HG03175 (cell line): Measurements from ENCODE around the gene FAM25A.

Experiments used
- ATAC-seq: cut with Tn5 transposase; IDR thresholded peaks from one replicate; pipeline ENCODE4 v1.9.1; 2021; ENCODE audit warnings: mild to moderate bottlenecking, moderate library complexity; ENCODE audit not compliant: unreplicated experiment

The FAM25A gene

GRCh38 chr10:87059401-87059800 is 39.3 kb downstream of the FAM25A start:
- no peak for ATAC-seq

DNA sequence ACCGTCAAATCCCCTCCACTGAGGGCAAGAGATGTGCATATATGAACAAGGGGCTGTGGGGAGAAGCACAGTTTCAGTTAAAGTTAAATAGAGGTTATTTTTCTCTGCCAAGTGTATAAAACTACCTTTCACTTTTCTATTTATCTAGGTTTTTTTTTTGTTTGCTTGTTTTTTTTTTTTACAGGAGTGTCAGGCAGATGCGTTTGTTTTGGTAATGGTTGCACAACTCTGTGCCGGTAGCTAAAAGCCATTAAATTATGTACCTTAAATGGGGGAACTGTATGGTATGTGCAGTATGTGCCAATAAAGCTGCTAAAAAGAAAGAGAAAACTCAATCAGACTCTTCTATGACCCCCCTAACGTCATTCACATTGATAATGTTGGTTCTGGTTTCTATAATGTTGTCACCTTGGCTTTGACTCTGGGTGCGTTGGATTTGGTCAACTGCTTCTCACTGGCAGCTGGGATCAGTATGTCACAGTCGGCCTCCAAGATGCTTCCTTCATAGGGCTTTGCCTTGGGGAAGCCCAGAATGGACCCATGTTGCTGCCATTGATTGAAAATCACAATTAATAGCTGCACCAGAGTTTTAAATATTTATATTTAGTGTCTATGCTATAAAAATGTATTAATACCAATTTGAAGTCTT is 40.3 kb downstream of the FAM25A start:
- no peak for ATAC-seq

GRCh38 chr10:87064651-87065050 is 44.6 kb downstream of the FAM25A start:
- ATAC-seq: no peak

GRCh38 chr10:87066178-87066577 is 46.1 kb downstream of the FAM25A start:
- no peak for ATAC-seq

DNA sequence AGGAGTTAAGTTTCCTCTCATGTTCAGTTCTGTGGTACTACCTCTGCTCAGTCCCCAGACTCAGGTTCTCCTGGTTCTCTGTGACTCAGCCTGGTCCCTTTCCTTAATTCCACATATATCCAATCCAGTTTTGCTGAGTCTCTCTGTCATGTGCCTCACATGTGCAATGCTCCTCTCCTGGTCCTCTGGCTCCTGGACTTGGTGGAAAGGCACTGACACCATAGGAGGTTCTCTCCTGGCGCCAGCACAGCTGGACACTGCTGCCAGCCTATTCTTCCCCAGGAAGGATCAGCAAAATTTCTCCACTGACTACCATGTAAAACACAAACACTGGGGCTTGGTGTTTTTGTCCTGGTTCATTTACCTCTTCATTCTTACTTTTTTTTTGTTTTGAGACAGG is 46.8 kb downstream of the FAM25A start:
- ATAC-seq: no peak

- ATAC-seq: no peak
These were observed 48.2 kb downstream of the FAM25A start for GRCh38 chr10:87068281-87068680.

DNA sequence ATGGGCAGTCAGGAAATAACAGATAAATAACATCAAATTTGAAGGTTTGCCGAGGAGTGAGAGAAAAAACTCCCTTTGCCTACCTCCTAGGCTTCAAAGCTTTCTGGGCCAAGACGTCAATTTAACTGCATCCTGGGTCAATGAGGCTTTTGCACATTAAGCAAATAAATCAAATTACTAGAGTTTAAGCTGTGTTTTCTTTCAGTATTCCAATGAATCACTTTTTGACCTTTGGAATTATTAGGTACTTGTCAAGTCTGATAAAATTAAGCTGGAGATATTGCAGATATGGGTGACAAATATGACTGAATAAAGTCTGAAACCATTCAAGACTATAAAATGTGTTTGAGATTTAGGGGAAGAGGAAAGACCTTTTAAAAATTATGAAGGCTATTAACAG is 52.4 kb downstream of the FAM25A start:
- no peak for ATAC-seq
